Heart right ventricle (tissue), 16 donors: ENCODE measurements around the gene MESP2. TPM values are rescaled to one million over a fixed set of nuclear protein-coding genes. Genes with fewer than 3 reads are reported as not detected.

Experiments used
- ATAC-seq, 8 donors: fragments of 200-7000 bp; cut with Tn5 transposase; one replicate each; pipeline ENCODE4 v1.9.1; 2020; ENCODE audit warnings: mild to moderate bottlenecking in 8 of 8, moderate library complexity in 8 of 8, moderate number of reproducible peaks in 1 of 8
- DNase-seq, 2 donors: peaks; one replicate each; pipeline ENCODE4 v3.0.0-alpha.2; 2020
- H3K27ac ChIP-seq, 10 donors: fragments of 200-600 bp; sonication (generic) in 2 of 10; one replicate each; pipeline versions ENCODE4 v1.5.0 to v1.8.0; 2020 to 2022; ENCODE audit warnings: mild to moderate bottlenecking in 3 of 10
- H3K27me3 ChIP-seq, 7 donors: fragments of 200-600 bp; one replicate each; pipeline ENCODE4 v1.8.0; 2021 to 2022; ENCODE audit warnings: mild to moderate bottlenecking in 2 of 7
- H3K36me3 ChIP-seq, 9 donors: fragments of 200-600 bp; sonication (generic) in 1 of 9; one replicate each; pipeline versions ENCODE4 v1.5.0 to v1.8.0; 2020 to 2022; ENCODE audit warnings: mild to moderate bottlenecking in 2 of 9
- H3K4me1 ChIP-seq, 9 donors: fragments of 200-600 bp; sonication (generic) in 1 of 9; one replicate each; pipeline versions ENCODE4 v1.5.0 to v1.8.0; 2020 to 2022; ENCODE audit warnings: mild to moderate bottlenecking in 4 of 9
- H3K4me3 ChIP-seq, 10 donors: fragments of 200-600 bp; sonication (generic) in 2 of 10; one replicate each; pipeline versions ENCODE4 v1.5.0 to v1.8.0; 2020 to 2022; ENCODE audit warnings: mild to moderate bottlenecking in 7 of 10, moderate library complexity in 2 of 10
- H3K9me3 ChIP-seq, 11 donors: fragments of 200-600 bp in 10 of 11; sonication (generic) in 2 of 11; one replicate each; pipeline versions ENCODE4 v1.5.0 to v1.8.0; 2013 to 2022; ENCODE audit warnings: mild to moderate bottlenecking in 2 of 11, control low read depth in 1 of 11, moderate library complexity in 1 of 11
- WGBS, 2 donors: extraction: QIAGEN DNeasy Blood & Tissue Kit; methylation state at CpG; one replicate each; pipeline ENCODE4 v1.1.7; 2013; ENCODE audit warnings: inconsistent platforms in 1 of 2; 5-methylcytosine and 5-hydroxymethylcytosine counted together
- intact Hi-C, 10 donors: fragments of 100-400 bp; cut with DNase I; formaldehyde crosslinking; loops; one replicate each; pipeline versions ENCODE4 v1.11.1 to v1.14.2; 2022
- polyA plus RNA-seq, 2 donors: library from polyadenylated mRNA; stranded (reverse); fragments of 200-250 nt; gene quantifications; one replicate each; pipeline ENCODE4 v1.2.3, GENCODE V29; 2013
- total RNA-seq, 10 donors: library from RNA; stranded (reverse); fragmentation: NEBNext Ultra II Directional in 3 of 10; extraction: Animal tissue kit (Norgen Biotek cat#: 25700) in 3 of 10; gene quantifications; one replicate each; pipeline versions ENCODE4 v1.2.1 to v1.2.4, GENCODE V29; 2021 to 2023
- TF ChIP-seq, protein P1 (sequence below), 9 donors: fragments of 200-600 bp; sonication (generic) in 2 of 9; IDR thresholded peaks; one replicate each; pipeline versions ENCODE4 v1.5.0 to v1.8.0; 2021 to 2022; ENCODE audit warnings: antibody characterized with exemption in 9 of 9, mild to moderate bottlenecking in 5 of 9, moderate library complexity in 1 of 9
- donor health status: Arrhythmogenic right ventricular cardiomyopathy.
- donor health status: ischemic (EF 13 %, LVEDD 7.1; RV severe dilation, severe dysfunction).
- donor health status: healthy with polysubstance abuse.
- donor health status: DM: no; HTN: yes; CAD: no.
- donor health status: DM: no; HTN: no; CAD: no.
- donor health status: ischemic (EF 25% LVEDD 6.9; RV normal size, moderate dysfunction).
- donor health status: ischemic (EF 25% LVEDD 5.7; RV mildly dilated, moderate dysfunction).
- donor health status: healthy.
- donor health status: DM: yes; HTN: yes; CAD: no.
- donor health status: Ischemic cardiomyopathy.
- donor health status: ischemic (EF 35%, LVEDD 5.7; RV mildly dilated, moderate dysfunction).
- donor health status: nonischemic (EF 11% LVEDD 7.7; RV severe dilation, severe dysfunction).
- donor health status: DM: yes; HTN: yes; CAD: no.
- donor health status: PGD.
- donor health status: ischemic (EF 29% LVEDD 5.4; RV normal size, mild dysfunction).
- donor health status: nonischemic (EF 23%, LVEDD 6.1; RV moderate dilation, normal function).

Gene MESP2
- total and polyA plus RNA-seq, 12 donors: 0.04 to 0.73 (median 0.32) TPM; not detected in 5

DNA sequence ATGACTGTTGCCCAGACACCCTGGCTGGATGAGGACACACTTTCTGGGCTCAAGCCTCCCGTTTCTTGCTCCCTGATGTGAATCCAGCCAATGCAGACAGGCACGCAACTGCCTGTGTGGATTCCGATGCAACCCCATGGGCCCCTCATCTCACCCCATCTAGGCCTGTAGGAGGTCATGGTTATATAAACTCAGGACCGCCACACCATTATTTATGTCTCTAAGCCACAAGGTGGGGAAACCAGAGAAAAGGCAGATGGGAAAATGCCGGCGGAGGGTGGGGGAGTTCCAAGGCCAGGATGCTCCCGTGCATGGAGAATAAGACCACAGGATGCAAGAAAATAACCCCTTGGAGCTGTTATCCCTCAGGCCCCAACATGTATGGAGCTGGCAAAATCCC, 27.1 kb upstream of the MESP2 start:
- H3K27me3 ChIP-seq: peaks cover 0 to 40% (median 33%) of the 10 kb centered on the region in 7 donors
- no peak overlapping the region for H3K27ac ChIP-seq
- WGBS, 2 donors: 81 to 89% methylated on average over 7 of the region's 7 CpGs
- TF ChIP-seq, protein P1, sequence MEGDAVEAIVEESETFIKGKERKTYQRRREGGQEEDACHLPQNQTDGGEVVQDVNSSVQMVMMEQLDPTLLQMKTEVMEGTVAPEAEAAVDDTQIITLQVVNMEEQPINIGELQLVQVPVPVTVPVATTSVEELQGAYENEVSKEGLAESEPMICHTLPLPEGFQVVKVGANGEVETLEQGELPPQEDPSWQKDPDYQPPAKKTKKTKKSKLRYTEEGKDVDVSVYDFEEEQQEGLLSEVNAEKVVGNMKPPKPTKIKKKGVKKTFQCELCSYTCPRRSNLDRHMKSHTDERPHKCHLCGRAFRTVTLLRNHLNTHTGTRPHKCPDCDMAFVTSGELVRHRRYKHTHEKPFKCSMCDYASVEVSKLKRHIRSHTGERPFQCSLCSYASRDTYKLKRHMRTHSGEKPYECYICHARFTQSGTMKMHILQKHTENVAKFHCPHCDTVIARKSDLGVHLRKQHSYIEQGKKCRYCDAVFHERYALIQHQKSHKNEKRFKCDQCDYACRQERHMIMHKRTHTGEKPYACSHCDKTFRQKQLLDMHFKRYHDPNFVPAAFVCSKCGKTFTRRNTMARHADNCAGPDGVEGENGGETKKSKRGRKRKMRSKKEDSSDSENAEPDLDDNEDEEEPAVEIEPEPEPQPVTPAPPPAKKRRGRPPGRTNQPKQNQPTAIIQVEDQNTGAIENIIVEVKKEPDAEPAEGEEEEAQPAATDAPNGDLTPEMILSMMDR (IDR thresholded peaks at IDR 0.05): no peak
- peaks cover 0 to 17% (median 14%) of the 10 kb centered on the region in 9 donors for H3K4me1 ChIP-seq
- no peaks in the 10 kb centered on the region for H3K36me3 ChIP-seq
- DNase-seq (no peak), ATAC-seq (no peak)
- H3K4me3 ChIP-seq: no peak overlapping the region
- intact Hi-C loops: loop anchor here in 2 of 10 donors (2.0 to 5.0 kb wide), 2 partner anchors 102 to 128 kb away; no protein-coding TSS in a partner anchor
- no peaks in the 10 kb centered on the region for H3K9me3 ChIP-seq

DNA sequence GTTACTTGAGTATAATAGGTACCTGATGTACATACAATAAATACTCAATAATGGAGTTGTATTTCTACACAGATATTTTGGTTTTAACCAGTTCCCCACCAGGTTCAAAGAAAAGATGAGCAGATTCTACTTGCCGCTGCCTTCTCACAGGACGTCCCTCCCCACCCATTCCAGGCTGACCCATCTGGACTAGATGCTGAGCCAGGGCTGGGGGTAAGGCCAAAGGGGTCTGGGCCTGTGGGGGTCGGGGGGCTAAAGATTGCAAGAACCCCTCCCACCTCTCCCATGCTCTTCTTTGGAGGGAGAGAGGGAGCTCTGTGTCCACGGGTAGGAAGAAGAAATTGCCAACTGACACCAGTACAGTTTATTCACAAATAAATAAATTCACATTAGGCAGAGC, 26.6 kb upstream of the MESP2 start:
- no peak for ATAC-seq
- Histone ChIP-seq H3K4me1 (peaks cover 0 to 17% (median 14%) of the 10 kb centered on the region in 9 donors), H3K27ac (no peak overlapping the region), H3K4me3 (peak overlapping the region in 3 of 10 donors; percentile 50 to 71 (median 59)), H3K27me3 (peaks cover 0 to 40% (median 33%) of the 10 kb centered on the region in 7 donors), H3K9me3 (no peaks in the 10 kb centered on the region), H3K36me3 (no peaks in the 10 kb centered on the region)
- intact Hi-C loops: loop anchor here in 2 of 10 donors (2.0 to 5.0 kb wide), 2 partner anchors 103 to 128 kb away; no protein-coding TSS in a partner anchor
- 76 to 77% methylated on average over 4 of the region's 4 CpGs for WGBS, 2 donors
- TF ChIP-seq, protein P1 (IDR thresholded peaks at IDR 0.05): no peak
- DNase-seq: no peak

DNA sequence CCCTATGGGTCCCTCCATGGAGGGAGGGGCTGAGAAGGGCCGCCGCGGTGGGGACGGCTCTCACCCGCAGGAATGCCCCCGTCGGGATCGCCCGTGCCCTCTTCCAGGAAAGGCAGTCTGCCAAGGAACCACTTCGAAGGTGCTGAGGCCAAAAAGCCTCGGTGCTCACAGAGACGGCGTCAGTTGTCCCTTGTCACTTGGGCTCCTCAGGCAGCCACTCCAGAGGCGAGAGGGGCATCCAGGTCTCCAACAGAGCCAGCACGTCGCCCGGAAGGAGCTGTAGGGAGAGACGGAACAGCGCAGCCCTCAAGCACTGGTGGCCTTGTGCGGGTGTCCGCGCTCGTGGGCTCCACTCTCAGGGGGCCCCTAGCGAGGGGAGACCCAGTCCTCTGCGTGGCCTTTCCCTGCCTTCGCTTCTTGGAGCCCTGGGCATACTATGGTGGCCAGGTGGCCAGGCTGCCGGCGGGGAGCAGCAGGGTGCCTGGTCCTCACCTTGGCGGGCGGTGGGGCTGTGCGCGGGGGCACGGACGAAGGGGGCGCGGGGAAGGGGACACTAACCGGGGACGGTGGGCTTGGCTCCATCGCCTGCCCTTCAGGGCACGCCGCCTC, 26.1 kb upstream of the MESP2 start:
- Histone ChIP-seq H3K9me3 (no peaks in the 10 kb centered on the region), H3K36me3 (no peaks in the 10 kb centered on the region), H3K4me1 (peaks cover 0 to 17% (median 14%) of the 10 kb centered on the region in 9 donors), H3K27ac (peak overlapping the region in 6 of 10 donors; percentile 1 to 70 (median 48)), H3K27me3 (peaks cover 0 to 36% (median 28%) of the 10 kb centered on the region in 7 donors), H3K4me3 (peak overlapping the region; percentile 48 to 80 (median 67))
- 3 to 5% methylated on average over 40 to 41 of the region's 41 CpGs for WGBS, 2 donors
- intact Hi-C loops: loop anchor here in 5 of 10 donors (2.0 to 10.0 kb wide), 4 partner anchors 103 to 335 kb away; no protein-coding TSS in a partner anchor
- no peak for DNase-seq
- peak in 6 of 8 donors; percentile 4 to 16 (median 6) for ATAC-seq
- TF ChIP-seq, protein P1 (IDR thresholded peaks at IDR 0.05): no peak

DNA sequence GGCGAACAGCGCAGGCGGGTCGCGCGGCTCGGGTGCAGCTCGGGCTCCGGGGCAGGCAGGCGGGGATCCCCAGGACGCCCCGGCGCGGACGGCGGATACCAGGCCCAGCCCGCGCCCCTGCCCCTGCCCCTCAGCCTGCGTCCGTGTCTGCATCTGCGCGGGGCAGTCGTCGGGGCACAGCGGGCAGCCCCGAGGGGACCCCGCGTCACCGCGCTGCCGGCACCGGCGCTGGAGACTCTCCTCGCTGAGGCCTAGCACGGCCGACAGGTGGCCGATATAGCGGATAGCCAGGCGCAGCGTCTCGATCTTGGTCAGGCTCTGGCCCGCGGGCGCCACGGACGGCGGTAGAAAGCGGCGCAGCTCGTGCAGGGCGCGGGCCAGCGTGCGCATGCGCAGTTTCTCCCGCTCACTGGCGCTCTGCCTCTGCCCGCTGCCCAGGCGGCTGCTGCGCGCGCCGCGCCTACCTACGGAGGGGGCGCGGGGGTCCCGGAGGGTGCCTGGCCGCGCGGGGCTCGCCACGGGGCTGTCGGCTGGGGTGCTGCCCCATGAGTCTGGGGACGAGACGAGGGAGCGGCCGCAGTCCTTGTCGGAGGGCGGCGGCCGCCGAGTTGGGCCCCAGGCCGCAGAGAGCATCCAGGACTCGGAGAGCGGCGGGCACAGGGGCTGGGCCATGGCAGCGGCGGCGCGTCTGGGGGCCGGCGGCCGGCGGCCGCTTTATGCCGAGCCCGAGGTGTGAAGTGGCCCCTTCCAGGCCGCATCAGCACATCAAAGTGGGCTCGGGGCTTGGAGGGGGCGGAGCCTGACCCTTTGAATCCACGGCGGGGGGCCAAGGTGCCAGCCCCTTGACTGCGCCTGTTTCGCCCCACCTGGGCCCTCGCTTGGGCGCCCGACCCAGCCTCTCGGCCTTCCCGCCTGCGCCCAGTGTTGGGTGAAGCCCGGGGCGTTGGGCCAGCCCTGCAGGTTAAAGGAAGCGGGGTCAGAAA, 25.3 kb upstream of the MESP2 start, which contains the start of gene MESP1:
TSS of gene MESP1 (minus strand) at position 690 of the 983 bp plus-strand sequence. CDS start at position 672, 18 bp downstream.
- ATAC-seq (peak; percentile 95 to 97 (median 96)), DNase-seq (peak; percentile 87 to 92)
- TF ChIP-seq, protein P1 (IDR thresholded peaks at IDR 0.05): peak; percentile 43 to 87 (median 74)
- intact Hi-C loops: loop anchor here in 4 of 10 donors (10.0 kb wide), 2 partner anchors 324 to 334 kb away; no protein-coding TSS in a partner anchor
- Histone ChIP-seq H3K4me1 (peaks cover 0 to 17% (median 14%) of the 10 kb centered on the region in 9 donors), H3K27me3 (peaks cover 0 to 34% (median 20%) of the 10 kb centered on the region in 7 donors), H3K9me3 (no peaks in the 10 kb centered on the region), H3K27ac (peak within 1 kb of the TSS in 6 of 10 donors; percentile 1 to 70 (median 48)), H3K36me3 (no peaks in the 10 kb centered on the region), H3K4me3 (peak within 1 kb of the TSS; percentile 48 to 80 (median 67))
- WGBS, 2 donors: 4% methylated on average over 94 to 114 of the region's 114 CpGs
